Tibial nerve (tissue), 4 donors: ENCODE results near the gene SEMA3C.

Source experiments
- CTCF ChIP-seq, 5 experiments: fragments of 200-600 bp in 3 of 5; fragments of 450-650 bp in 2 of 5; sonication (generic) in 3 of 5; IDR thresholded peaks; one replicate each; pipeline ENCODE4 v1.5.1; 2016 to 2019; ENCODE audit warnings: antibody characterized with exemption in 5 of 5, mild to moderate bottlenecking in 3 of 5, moderate library complexity in 2 of 5
- EP300 ChIP-seq, 2 donors: sonication (generic); formaldehyde crosslinking; IDR thresholded peaks; one replicate each; pipeline ENCODE4 v1.6.1; 2017; ENCODE audit warnings: antibody characterized with exemption in 2 of 2, mild to moderate bottlenecking in 1 of 2
- POLR2A ChIP-seq, 2 donors: fragments of 450-650 bp; IDR thresholded peaks; one replicate each; pipeline ENCODE4 v1.6.1; 2017; ENCODE audit warnings: antibody characterized with exemption in 2 of 2, mild to moderate bottlenecking in 2 of 2, moderate library complexity in 2 of 2

GRCh38 chr7:80770061-80770460 lies 148.8 kb downstream of the SEMA3C start:
- TF ChIP-seq CTCF (IDR thresholded peaks at IDR 0.05) (no peak), POLR2A (IDR thresholded peaks at IDR 0.05) (no peak), EP300 (IDR thresholded peaks at IDR 0.05) (no peak)
